GM12878 (cell line): ENCODE results near the gene SLC22A3.

Experiments used
- CTCF ChIP-seq, 3 experiments: IDR thresholded peaks in 2 of 3; conservative IDR thresholded peaks in 1 of 3; 2 replicates each; pipeline ENCODE4 v1.5.1; 2011; ENCODE audit warnings: low read depth in 3 of 3, low read length in 3 of 3, mild to moderate bottlenecking in 3 of 3, control low read depth in 2 of 3, moderate library complexity in 2 of 3, inconsistent platforms in 1 of 3, mixed read lengths in 1 of 3; ENCODE audit not compliant: control insufficient read depth in 2 of 3, insufficient read depth in 1 of 3; ENCODE audit errors: extremely low read depth in 1 of 3
- SP1 ChIP-seq: IDR thresholded peaks from one replicate; pipeline ENCODE4 v1.6.1; 2011; ENCODE audit warnings: low read depth, low read length
- ZNF24 ChIP-seq: fragments of 450-650 bp; IDR thresholded peaks from 2 replicates; pipeline ENCODE4 v1.6.1; 2017; ENCODE audit warnings: antibody characterized with exemption, mild to moderate bottlenecking

- TF ChIP-seq CTCF (IDR thresholded peaks at IDR 0.05 in 2 of 3, conservative IDR thresholded peaks at IDR 0.05 in 1 of 3; ENCODE audit: control insufficient read depth in 2 of 3, extremely low read depth in 1 of 3, insufficient read depth in 1 of 3, low read depth in 3 of 3, low read length in 3 of 3) (no peak), SP1 (no peak), ZNF24 (no peak)
Observed at GRCh38 chr6:160321729-160322505, 26.3 kb upstream of the SLC22A3 start.
